Measurements from ENCODE around the gene IQGAP2.

Gene IQGAP2

DNA sequence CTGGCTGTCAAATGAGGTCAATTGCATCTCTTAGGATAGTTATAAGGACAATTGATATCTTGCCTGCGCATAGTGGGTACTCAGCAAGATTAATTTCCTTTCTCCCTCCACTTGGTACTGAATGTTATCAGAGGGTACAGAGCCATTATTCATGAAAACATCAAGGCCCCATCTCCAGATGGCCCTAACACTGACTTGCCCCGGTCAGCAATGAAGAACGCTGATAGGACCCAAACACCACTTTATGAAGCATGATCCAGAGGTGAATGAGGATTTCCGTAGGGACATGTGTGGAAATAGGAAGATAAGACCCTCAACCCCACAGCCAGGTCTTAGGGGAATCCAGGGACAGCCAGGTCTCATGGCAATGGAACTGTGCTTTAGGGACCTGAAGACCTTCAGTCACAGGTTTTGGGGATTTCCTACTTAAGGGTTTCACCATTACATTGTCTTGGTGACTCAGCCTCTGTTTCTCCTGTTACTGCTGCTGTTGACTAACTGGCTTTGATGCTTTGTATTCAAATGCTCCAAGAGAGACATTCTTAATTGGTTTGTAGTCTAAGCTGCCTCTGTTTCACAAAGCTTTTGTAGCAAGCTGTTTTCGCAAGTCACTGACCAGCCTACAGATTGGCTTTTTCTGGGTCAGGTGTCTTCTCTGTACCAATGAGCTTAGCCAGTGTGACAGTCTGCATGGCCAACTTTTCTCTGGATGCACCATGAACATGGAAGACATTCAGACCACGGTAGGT is 35.3 kb upstream of the IQGAP2 start:
- TF ChIP-seq, protein P1, sequence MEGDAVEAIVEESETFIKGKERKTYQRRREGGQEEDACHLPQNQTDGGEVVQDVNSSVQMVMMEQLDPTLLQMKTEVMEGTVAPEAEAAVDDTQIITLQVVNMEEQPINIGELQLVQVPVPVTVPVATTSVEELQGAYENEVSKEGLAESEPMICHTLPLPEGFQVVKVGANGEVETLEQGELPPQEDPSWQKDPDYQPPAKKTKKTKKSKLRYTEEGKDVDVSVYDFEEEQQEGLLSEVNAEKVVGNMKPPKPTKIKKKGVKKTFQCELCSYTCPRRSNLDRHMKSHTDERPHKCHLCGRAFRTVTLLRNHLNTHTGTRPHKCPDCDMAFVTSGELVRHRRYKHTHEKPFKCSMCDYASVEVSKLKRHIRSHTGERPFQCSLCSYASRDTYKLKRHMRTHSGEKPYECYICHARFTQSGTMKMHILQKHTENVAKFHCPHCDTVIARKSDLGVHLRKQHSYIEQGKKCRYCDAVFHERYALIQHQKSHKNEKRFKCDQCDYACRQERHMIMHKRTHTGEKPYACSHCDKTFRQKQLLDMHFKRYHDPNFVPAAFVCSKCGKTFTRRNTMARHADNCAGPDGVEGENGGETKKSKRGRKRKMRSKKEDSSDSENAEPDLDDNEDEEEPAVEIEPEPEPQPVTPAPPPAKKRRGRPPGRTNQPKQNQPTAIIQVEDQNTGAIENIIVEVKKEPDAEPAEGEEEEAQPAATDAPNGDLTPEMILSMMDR (IDR thresholded peaks at IDR 0.05): no peak

DNA sequence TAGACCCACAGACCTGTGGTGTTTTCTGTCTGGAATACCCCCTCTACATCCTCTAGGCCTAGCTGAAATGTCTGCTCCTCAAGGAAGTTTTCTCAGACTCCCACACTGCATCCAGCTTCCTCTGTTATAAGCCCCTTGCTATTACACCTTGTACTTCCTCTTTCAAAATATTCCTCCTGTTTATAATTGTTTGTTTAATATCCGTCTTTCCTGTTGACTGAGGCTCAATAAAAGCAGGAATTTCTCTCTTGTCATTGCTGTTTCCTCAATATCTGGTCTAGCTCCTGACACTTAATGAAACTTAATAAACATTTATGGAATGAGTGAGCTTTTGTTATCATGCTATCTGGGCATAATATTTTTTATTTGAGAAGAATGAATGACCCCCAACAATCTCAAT is 34.1 kb upstream of the IQGAP2 start:
- TF ChIP-seq, protein P1 (IDR thresholded peaks at IDR 0.05): no peak

- TF ChIP-seq, protein P1 (IDR thresholded peaks at IDR 0.05): no peak
Measured at GRCh38 chr5:76371960-76372322, 31.1 kb upstream of the IQGAP2 start.

- TF ChIP-seq, protein P1 (IDR thresholded peaks at IDR 0.05): no peak
Measured at GRCh38 chr5:76372323-76373054, 30.6 kb upstream of the IQGAP2 start.

- TF ChIP-seq, protein P1 (IDR thresholded peaks at IDR 0.05): no peak
Measured at GRCh38 chr5:76376148-76376865, 26.8 kb upstream of the IQGAP2 start.

GRCh38 chr5:76376866-76377230 is 26.2 kb upstream of the IQGAP2 start:
- TF ChIP-seq, protein P1 (IDR thresholded peaks at IDR 0.05): no peak

- TF ChIP-seq, protein P1 (IDR thresholded peaks at IDR 0.05): no peak
Measured at GRCh38 chr5:76378355-76378754, 24.7 kb upstream of the IQGAP2 start.

Measured in LNCAP (cell line).